Naive B cell (primary cell): Measurements from ENCODE around the gene DLL4. TPM values are rescaled to one million over a fixed set of nuclear protein-coding genes. Genes with fewer than 3 reads are reported as not detected.
A peak's percentile ranks its signal among the peaks of the same experiment; 100 is the strongest.

Experiments
- ATAC-seq, 2 donors: fragments of 150-1000 bp; cut with Tn5 transposase; 2 replicates each; pipeline ENCODE4 v1.10.0; 2021; ENCODE audit warnings: low read depth in 2 of 2, mild to moderate bottlenecking in 2 of 2, moderate library complexity in 2 of 2
- DNase-seq: peaks from one replicate; pipeline ENCODE4 v3.0.0; 2022
- H3K27ac Mint-ChIP-seq, 6 donors: one replicate each; pipeline ENCODE4 v1.8.0; 2020 to 2022; ENCODE audit warnings: mild to moderate bottlenecking in 6 of 6, mixed read lengths in 6 of 6, moderate library complexity in 5 of 6, inconsistent platforms in 2 of 6
- H3K27me3 Mint-ChIP-seq, 3 donors: one replicate each; pipeline ENCODE4 v1.8.0; 2021 to 2022; ENCODE audit warnings: mixed read lengths in 3 of 3, mild to moderate bottlenecking in 1 of 3
- H3K36me3 Mint-ChIP-seq, 2 donors: one replicate each; pipeline ENCODE4 v1.8.0; 2020 to 2022; ENCODE audit warnings: mixed read lengths in 2 of 2, inconsistent platforms in 1 of 2, mild to moderate bottlenecking in 1 of 2
- H3K4me1 Mint-ChIP-seq, 3 donors: one replicate each; pipeline ENCODE4 v1.8.0; 2020 to 2022; ENCODE audit warnings: mixed read lengths in 3 of 3, inconsistent platforms in 1 of 3, mild to moderate bottlenecking in 1 of 3, moderate library complexity in 1 of 3
- H3K4me3 Mint-ChIP-seq, 8 donors: one replicate each; pipeline ENCODE4 v1.8.0; 2020 to 2022; ENCODE audit warnings: mild to moderate bottlenecking in 8 of 8, mixed read lengths in 8 of 8, moderate library complexity in 8 of 8, inconsistent platforms in 2 of 8
- H3K9me3 Mint-ChIP-seq, 7 donors: one replicate each; pipeline ENCODE4 v1.8.0; 2020 to 2022; ENCODE audit warnings: mixed read lengths in 7 of 7, mild to moderate bottlenecking in 5 of 7, inconsistent platforms in 2 of 7, moderate library complexity in 1 of 7
- polyA plus RNA-seq, 6 donors: library from polyadenylated mRNA; unstranded; fragments of 300-500 nt; fragmentation: Illumina TruSeq; gene quantifications; one replicate each; pipeline ENCODE4 v1.2.3, GENCODE V29; 2021; ENCODE audit warnings: low read depth in 6 of 6

DLL4 gene
- polyA plus RNA-seq, 6 donors from 2014 or later, result not detected

DNA sequence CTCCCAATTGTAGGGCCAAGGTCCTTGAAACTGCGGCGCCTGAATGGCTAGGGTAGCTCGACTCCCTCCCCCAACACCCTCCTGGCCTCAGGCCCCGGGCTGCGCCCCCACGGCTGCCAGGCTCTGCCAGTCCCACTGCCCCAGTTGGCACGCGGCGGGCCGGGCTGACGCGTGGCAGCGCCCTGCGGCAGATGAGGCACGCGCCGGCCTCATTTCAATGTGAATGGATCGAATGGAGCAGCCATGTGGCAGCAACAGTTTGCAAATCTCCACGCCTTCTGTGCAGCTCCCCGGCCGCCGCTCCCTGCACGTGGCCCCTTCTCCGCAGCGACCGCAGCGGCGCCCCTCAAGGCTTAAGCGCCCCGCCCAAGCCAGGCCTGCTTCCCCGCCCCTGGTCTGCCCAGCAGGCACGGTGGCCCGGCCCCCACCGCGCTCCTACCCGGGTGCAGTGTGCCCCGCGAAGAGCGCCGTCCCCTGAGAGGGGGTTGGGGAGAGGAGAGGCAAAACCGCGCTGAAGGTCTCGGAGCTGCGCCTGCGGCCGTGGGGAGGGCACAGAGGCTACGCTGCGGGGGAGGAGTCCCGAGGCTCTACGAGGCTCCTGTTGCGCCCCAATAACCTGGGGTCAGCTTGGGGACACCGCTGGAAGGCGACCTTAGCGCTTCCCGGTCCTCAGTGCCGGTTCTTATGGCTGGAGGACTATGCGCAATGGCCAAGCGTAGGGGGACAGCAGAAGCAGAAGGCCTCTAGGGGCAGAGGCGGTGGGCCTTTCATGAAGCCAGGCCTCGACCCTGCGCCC is 3.1 kb upstream of the DLL4 start:
- peaks cover 39 to 60% (median 39%) of the 10 kb centered on the region in 3 donors for H3K4me1 Mint-ChIP-seq

DNA sequence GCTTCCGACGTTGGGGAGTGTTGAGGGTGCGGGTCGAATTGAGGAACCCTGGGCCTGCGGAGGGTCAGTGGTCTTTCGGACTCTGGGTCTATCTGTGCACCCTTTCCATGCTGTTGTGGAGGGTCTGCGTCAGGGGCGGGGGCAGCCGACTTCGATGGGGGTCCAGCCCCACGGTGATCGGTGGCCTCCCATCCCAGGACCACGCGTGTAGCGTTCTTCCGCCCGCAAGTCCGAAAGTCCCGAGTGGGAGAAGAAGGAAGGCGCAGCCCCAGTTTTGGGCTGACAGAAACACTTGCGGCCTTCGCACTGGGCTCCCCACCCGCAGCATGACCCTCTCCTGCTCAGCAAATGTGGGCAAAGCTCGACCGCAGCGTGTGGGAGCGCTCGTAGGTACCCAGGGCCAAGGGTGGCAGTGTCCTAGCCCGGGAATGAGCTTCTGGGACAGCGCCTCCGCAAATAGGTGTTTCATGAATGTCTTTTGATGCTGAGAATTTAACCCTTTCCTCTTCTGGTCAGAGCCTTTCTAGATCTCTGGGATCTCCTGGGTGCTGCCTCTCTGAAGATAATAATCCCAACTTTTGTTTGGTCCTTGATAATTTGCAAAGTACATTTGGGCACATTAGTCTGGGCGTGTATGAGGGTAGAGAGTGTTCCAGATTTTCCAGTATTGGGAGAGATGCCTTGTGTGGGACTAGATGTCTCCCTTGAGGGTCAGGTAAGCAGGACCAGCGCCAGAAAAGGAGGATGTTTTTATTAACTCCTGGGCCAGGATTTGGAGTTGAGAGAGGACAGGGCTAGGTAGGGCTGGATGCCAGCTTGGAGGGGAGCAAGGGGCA is 2.3 kb upstream of the DLL4 start:
- ATAC-seq, result no peak
- H3K36me3 Mint-ChIP-seq, result peaks cover 0 to 8% of the 10 kb centered on the region in 2 donors

More for the DNA sequence above, 3.1 kb upstream of the DLL4 start:
- Mint-ChIP-seq H3K27ac (no peak overlapping the region), H3K4me3 (peak overlapping the region; percentile 66 to 89 (median 85)), H3K9me3 (peaks cover 0 to 2% (median 0%) of the 10 kb centered on the region in 7 donors), H3K36me3 (peaks cover 0 to 8% of the 10 kb centered on the region in 2 donors), H3K27me3 (peaks cover 38 to 67% (median 65%) of the 10 kb centered on the region in 3 donors)
- no peak for DNase-seq
- ATAC-seq, result peak; percentile 15 to 20

DNA sequence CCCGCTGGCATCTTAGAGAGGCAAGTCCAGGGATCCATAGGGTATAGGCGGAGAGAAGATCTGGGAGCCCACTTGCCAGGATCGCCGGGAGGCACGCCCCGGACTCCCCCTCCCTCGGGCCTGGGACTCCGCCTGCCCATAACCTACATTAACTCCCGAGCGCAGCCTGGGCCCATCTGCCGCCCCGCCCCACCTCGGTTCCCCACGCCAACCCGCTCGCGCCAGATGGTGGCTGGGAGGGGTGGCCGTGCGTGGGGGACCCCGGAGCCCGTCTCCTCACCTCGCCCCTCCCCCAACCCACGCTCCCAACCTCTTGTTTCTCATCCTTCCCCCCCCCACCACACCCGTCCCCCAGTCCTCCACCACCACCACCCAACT is 1.7 kb upstream of the DLL4 start:
- ATAC-seq (peak in 1 of 2 donors; percentile 4), DNase-seq (no peak)
- peaks cover 0 to 2% (median 0%) of the 10 kb centered on the region in 7 donors for H3K9me3 Mint-ChIP-seq
- H3K27me3 Mint-ChIP-seq, result peaks cover 51 to 81% (median 78%) of the 10 kb centered on the region in 3 donors
- H3K4me1 Mint-ChIP-seq, result peaks cover 41 to 66% (median 48%) of the 10 kb centered on the region in 3 donors
- no peak overlapping the region for H3K27ac Mint-ChIP-seq
- peaks cover 0 to 8% of the 10 kb centered on the region in 2 donors for H3K36me3 Mint-ChIP-seq
- H3K4me3 Mint-ChIP-seq, result peak overlapping the region; percentile 29 to 93 (median 88)

More for the DNA sequence above, 2.3 kb upstream of the DLL4 start:
- peak overlapping the region; percentile 66 to 93 (median 88) for H3K4me3 Mint-ChIP-seq
- H3K27ac Mint-ChIP-seq, result peak overlapping the region in 1 of 6 donors; percentile 92
- no peak for DNase-seq
- peaks cover 41 to 63% (median 46%) of the 10 kb centered on the region in 3 donors for H3K4me1 Mint-ChIP-seq
- H3K9me3 Mint-ChIP-seq, result peaks cover 0 to 2% (median 0%) of the 10 kb centered on the region in 7 donors
- peaks cover 46 to 75% (median 73%) of the 10 kb centered on the region in 3 donors for H3K27me3 Mint-ChIP-seq

DNA sequence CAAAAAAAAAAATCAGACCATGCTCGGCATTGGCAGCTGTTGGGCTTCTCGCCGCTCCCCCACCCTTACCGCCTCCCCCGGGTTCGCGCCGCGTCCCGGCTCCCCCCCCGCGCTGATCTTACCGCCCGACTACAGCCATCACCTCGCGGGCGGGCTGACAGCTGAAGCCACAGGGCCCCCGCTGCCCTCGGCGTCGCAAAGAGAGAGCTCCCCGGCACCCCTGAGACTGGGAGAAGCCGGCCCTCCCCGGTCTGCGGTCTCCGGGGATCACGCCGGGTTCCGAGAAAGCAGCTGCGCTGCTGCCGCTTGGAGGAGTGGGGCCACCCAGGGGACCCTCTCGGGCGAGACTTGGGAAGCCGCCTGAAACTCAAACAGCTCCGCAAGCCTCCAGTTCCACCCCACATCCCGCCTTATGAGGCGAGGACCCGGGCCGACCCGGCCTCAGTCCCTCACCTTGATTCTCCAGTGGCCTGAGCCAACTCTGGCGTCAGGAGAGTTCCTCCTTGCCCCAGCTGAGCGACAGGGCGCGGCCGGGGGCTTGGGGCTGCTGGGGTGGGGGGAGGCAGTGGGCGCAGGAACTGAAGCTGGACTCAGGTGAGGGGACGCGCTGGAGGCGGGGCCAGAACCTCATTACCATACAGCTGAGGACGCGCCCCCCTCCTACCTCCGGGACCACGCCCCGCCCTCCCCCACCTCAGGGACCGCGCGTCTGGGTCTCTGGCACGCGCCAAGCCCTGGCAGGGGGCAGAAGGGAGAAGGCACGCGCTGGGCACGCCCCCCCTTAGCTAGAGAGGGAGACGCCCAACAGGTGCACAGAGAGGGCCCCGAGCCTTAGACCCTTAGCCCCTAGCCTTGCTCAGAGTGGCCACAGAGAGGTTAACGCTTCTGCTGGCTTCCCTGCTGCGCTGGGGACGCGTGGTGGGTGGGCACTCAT is 1.0 kb upstream of the DLL4 start:
- peaks cover 0 to 8% of the 10 kb centered on the region in 2 donors for H3K36me3 Mint-ChIP-seq
- H3K4me3 Mint-ChIP-seq, result peak overlapping the region; percentile 68 to 93 (median 88)
- ATAC-seq (peak; percentile 6 to 8), DNase-seq (no peak)
- peaks cover 41 to 60% (median 48%) of the 10 kb centered on the region in 3 donors for H3K4me1 Mint-ChIP-seq
- H3K9me3 Mint-ChIP-seq, result peaks cover 0 to 2% (median 0%) of the 10 kb centered on the region in 7 donors
- peaks cover 54 to 80% (median 78%) of the 10 kb centered on the region in 3 donors for H3K27me3 Mint-ChIP-seq
- H3K27ac Mint-ChIP-seq, result peak overlapping the region in 1 of 6 donors; percentile 58

DNA sequence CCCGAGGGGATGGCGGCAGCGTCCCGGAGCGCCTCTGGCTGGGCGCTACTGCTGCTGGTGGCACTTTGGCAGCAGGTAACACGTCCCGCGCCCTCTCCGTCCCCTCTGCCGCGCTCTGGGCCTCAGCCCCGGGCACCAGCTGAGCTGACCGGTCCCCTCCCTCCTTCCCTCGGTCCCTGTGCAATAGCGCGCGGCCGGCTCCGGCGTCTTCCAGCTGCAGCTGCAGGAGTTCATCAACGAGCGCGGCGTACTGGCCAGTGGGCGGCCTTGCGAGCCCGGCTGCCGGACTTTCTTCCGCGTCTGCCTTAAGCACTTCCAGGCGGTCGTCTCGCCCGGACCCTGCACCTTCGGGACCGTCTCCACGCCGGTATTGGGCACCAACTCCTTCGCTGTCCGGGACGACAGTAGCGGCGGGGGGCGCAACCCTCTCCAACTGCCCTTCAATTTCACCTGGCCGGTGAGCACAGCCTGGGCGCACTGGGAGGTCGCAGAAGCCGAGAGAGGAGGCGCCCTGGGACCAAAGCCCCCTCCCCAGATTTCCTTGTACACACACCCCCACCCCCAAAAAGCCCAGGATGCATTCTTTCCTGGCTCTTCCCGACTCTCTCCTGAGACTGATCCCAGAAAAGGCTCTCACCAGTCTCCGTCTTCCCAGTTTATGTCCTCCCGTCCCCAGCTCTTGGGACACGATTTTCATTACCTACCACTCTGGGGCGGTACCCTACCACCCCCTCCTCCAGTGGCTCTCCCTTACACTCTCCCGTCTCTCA is 705 bp downstream of the DLL4 start:
- DNase-seq (no peak), ATAC-seq (no peak)
- H3K36me3 Mint-ChIP-seq, result peaks cover 0 to 8% of the 10 kb centered on the region in 2 donors
- H3K4me3 Mint-ChIP-seq, result peak overlapping the region; percentile 76 to 93 (median 88)
- peaks cover 0 to 2% (median 0%) of the 10 kb centered on the region in 7 donors for H3K9me3 Mint-ChIP-seq
- H3K27me3 Mint-ChIP-seq, result peaks cover 60 to 79% (median 79%) of the 10 kb centered on the region in 3 donors
- H3K27ac Mint-ChIP-seq, result peak overlapping the region in 1 of 6 donors; percentile 67
- peaks cover 44 to 60% (median 47%) of the 10 kb centered on the region in 3 donors for H3K4me1 Mint-ChIP-seq

DNA sequence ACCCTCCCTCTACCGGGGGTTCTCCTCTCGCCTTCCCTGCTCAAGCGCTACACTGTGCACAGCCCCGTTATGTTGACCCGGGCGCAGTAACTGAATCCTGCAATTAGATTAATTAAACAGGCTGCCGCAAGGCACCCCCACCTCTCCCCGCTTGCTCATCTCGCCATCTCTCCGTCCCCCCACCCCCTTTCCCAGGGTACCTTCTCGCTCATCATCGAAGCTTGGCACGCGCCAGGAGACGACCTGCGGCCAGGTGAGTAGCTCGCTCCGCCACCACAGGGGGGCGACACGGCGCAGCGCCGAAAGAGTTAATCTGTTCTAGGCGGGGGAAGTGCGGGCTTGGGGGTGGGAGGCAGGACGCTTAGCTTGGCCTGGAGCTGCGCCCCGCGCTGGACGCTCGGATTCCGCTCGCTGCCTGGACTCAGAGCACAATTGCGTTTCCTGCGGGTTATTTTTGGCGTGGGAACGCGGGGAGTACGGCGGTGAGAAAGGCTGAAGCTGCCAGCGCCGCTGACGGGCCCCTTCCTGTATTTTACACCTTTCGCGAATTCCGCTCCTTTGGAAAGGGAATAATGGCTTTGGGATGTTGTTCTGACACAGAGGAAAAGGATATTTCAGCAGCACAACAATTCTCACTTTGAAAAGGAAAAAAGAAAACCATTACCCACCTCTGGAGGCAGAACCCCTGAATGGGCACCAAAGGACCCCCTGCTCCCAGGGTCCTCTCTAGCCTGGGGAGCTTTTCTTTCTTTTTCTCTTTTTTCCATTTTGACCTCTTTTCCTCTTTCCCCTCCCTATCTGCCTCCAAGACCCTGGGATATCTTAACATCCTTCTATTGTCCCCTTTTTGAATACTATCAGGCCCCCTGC is 1.5 kb downstream of the DLL4 start:
- Mint-ChIP-seq H3K27me3 (peaks cover 56 to 71% (median 71%) of the 10 kb centered on the region in 3 donors), H3K4me3 (peak overlapping the region; percentile 76 to 93 (median 88)), H3K9me3 (peaks cover 0 to 2% (median 0%) of the 10 kb centered on the region in 7 donors), H3K27ac (peak overlapping the region in 3 of 6 donors; percentile 58 to 92 (median 67)), H3K36me3 (peaks cover 0 to 8% of the 10 kb centered on the region in 2 donors), H3K4me1 (peaks cover 41 to 56% (median 43%) of the 10 kb centered on the region in 3 donors)
- DNase-seq (no peak), ATAC-seq (peak; percentile 30 to 35)

DNA sequence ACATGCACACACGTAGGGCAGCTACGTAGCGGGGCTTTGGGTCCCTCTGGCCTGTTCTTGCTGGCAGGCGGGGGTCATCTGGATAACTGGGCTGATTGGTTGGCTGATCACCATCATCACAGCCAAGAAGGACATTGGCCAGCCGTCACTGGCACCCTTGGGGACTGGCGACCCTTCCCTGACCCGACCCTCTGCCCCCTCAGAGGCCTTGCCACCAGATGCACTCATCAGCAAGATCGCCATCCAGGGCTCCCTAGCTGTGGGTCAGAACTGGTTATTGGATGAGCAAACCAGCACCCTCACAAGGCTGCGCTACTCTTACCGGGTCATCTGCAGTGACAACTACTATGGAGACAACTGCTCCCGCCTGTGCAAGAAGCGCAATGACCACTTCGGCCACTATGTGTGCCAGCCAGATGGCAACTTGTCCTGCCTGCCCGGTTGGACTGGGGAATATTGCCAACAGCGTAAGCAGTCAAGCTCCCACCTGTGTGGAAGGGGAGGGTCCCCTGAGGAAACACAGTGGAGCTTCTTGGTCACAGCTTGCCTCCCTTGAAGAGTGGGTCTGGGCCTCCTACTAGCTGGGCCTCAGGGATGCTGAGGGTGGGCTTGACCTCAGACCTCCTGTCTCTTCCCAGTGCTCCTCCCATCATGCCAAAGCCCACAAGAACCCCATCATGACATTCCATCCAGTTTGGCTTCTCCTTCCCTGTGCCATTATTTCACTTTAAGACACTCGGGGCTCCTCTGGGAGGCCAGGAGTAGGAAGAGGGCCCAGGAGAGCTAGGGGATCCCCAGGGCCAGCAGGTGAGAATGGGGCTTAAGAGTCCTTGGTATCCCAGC is 2.4 kb downstream of the DLL4 start:
- H3K36me3 Mint-ChIP-seq, result peaks cover 0 to 8% of the 10 kb centered on the region in 2 donors
- H3K27ac Mint-ChIP-seq, result no peak overlapping the region
- no peak for DNase-seq
- H3K4me1 Mint-ChIP-seq, result peaks cover 36 to 48% (median 40%) of the 10 kb centered on the region in 3 donors
- H3K9me3 Mint-ChIP-seq, result peaks cover 0 to 2% (median 0%) of the 10 kb centered on the region in 7 donors
- ATAC-seq, result no peak
- H3K4me3 Mint-ChIP-seq, result peak overlapping the region; percentile 76 to 93 (median 87)
- peaks cover 52 to 64% (median 63%) of the 10 kb centered on the region in 3 donors for H3K27me3 Mint-ChIP-seq

DNA sequence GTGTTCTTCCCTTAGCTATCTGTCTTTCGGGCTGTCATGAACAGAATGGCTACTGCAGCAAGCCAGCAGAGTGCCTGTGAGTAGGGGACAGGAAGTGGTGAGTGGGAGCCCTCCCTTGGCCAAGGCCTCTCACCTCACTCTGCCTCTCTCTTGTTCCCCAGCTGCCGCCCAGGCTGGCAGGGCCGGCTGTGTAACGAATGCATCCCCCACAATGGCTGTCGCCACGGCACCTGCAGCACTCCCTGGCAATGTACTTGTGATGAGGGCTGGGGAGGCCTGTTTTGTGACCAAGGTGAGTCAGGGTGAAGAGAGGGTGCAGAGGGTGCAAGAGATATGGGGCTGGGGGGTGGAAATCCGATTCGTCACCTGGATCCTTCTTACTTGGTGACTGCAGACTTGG is 3.0 kb downstream of the DLL4 start:
- H3K9me3 Mint-ChIP-seq, result peaks cover 0 to 2% (median 0%) of the 10 kb centered on the region in 7 donors
- DNase-seq, result no peak
- peaks cover 0 to 8% of the 10 kb centered on the region in 2 donors for H3K36me3 Mint-ChIP-seq
- no peak overlapping the region for H3K4me3 Mint-ChIP-seq
- H3K27ac Mint-ChIP-seq, result no peak overlapping the region
- peaks cover 46 to 57% (median 57%) of the 10 kb centered on the region in 3 donors for H3K27me3 Mint-ChIP-seq
- peaks cover 33 to 44% (median 33%) of the 10 kb centered on the region in 3 donors for H3K4me1 Mint-ChIP-seq
- ATAC-seq, result no peak

DNA sequence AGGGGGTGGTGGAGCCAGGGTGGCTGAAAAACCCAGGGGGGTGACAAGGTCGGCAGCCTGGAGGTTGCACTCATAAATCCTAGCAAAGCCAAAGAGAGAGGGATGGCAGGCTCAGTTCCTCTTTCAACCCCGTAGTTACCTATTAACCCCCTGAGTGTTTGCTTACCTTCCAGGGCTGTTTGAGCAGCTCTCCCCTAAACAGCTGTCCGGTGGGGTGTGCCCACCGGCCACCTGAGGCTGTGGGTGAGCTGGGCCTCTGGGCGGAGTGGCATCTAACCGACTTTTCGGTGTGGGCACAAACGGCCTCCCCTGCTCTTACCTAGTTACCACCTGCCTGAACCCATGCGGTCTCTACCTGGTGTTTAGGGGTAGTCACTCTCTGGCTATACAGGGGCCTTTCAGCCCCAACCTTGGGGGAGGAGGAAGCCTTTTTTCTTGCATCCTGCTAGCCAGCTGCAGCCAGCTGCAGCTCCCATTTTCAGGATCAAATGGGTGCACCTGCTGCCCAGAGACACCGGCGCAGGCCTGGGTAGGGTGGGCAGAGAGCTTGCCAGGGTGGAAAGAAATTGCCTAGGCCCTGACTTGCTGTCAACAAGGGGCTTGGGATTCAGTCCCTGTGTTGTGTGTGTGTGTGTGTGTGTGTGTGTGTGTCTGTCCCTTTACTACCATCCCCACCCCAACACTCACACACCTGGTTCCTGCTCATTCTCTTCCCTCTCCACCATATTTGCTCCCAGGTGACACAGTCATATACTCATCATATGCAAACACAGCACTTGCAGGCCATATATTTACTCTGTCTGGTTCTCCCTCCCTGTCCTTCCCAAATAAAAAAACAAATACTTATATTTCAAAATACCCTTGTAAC is 3.7 kb downstream of the DLL4 start:
- H3K36me3 Mint-ChIP-seq, result peaks cover 0 to 8% of the 10 kb centered on the region in 2 donors
- DNase-seq (no peak), ATAC-seq (no peak)
- peaks cover 0 to 2% (median 0%) of the 10 kb centered on the region in 7 donors for H3K9me3 Mint-ChIP-seq
- H3K4me1 Mint-ChIP-seq, result peaks cover 31 to 40% (median 32%) of the 10 kb centered on the region in 3 donors
- H3K4me3 Mint-ChIP-seq, result no peak overlapping the region
- no peak overlapping the region for H3K27ac Mint-ChIP-seq
- H3K27me3 Mint-ChIP-seq, result peaks cover 43 to 53% (median 53%) of the 10 kb centered on the region in 3 donors

DNA sequence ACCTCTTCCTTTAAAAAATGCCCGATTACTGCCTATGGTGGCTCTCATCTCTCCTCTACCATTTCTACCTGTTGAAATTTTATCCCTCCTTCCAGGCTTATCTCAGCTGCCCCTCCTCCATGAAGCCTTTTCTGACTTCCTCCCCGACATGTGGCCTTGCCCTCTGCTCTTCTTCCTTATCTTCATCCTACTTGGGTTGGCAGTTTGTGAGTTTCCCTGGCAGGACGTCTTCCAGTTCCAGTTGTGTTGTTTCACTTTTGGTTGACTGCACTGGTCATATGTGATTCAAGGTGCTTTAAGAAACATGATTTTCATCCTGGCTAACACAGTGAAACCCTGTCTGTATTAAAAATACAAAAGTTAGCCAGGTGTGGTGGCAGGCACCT is 4.4 kb downstream of the DLL4 start:
- Mint-ChIP-seq H3K36me3 (peaks cover 0 to 8% of the 10 kb centered on the region in 2 donors), H3K27ac (no peak overlapping the region), H3K4me1 (peaks cover 31 to 36% (median 33%) of the 10 kb centered on the region in 3 donors), H3K27me3 (peaks cover 42 to 52% (median 51%) of the 10 kb centered on the region in 3 donors), H3K9me3 (peaks cover 0 to 2% (median 0%) of the 10 kb centered on the region in 7 donors), H3K4me3 (peak overlapping the region in 1 of 8 donors; percentile 3)
- ATAC-seq (no peak), DNase-seq (no peak)
